T-helper 17 cell (primary cell): Measurements from ENCODE around the gene DNAH7. TPM values are rescaled to one million over a fixed set of nuclear protein-coding genes. Genes with fewer than 3 reads are reported as not detected.

Experiments used
- ATAC-seq: fragments of 150-1000 bp; cut with Tn5 transposase; 2 replicates; pipeline ENCODE4 v1.10.0; 2021; ENCODE audit warnings: mild to moderate bottlenecking, moderate library complexity
- DNase-seq, 3 donors: peaks; one replicate each; pipeline versions ENCODE4 v3.0.0 to v3.0.0-alpha.2; 2020 to 2021
- H3K9me3 ChIP-seq: one replicate; pipeline ENCODE4 v1.7.0; 2013; ENCODE audit warnings: low read length, mild to moderate bottlenecking; ENCODE audit not compliant: control insufficient read depth, poor library complexity, severe bottlenecking
- H3K27ac Mint-ChIP-seq: one replicate; pipeline ENCODE4 v1.8.0; 2022; ENCODE audit warnings: mild to moderate bottlenecking, moderate library complexity, mixed read lengths
- H3K27me3 Mint-ChIP-seq: one replicate; pipeline ENCODE4 v1.8.0; 2022; ENCODE audit warnings: mixed read lengths
- H3K36me3 Mint-ChIP-seq: one replicate; pipeline ENCODE4 v1.8.0; 2022; ENCODE audit warnings: low read depth, mixed read lengths
- H3K4me1 Mint-ChIP-seq: one replicate; pipeline ENCODE4 v1.8.0; 2022; ENCODE audit warnings: mild to moderate bottlenecking, mixed read lengths
- H3K4me3 Mint-ChIP-seq: one replicate; pipeline ENCODE4 v1.8.0; 2022; ENCODE audit warnings: mild to moderate bottlenecking, moderate library complexity, mixed read lengths
- total RNA-seq, 4 donors: library from RNA in 2 of 4; stranded (reverse) in 2 of 4; gene quantifications; one replicate each; pipeline ENCODE4 v1.2.3 and lab custom pipeline; 2022 to 2026

The DNAH7 gene
- total RNA-seq, 2 donors from 2014 or later = 0.37 TPM; not detected in 1

GRCh38 chr2:195782156-195782555 lies 286.5 kb downstream of the DNAH7 start:
- Mint-ChIP-seq H3K4me3 (no peak overlapping the region), H3K4me1 (no peaks in the 10 kb centered on the region), H3K27ac (no peak overlapping the region), H3K27me3 (peaks cover 2% of the 10 kb centered on the region), H3K36me3 (no peaks in the 10 kb centered on the region)
- DNase-seq (no peak), ATAC-seq (no peak)
- no peaks in the 10 kb centered on the region for H3K9me3 ChIP-seq

DNA sequence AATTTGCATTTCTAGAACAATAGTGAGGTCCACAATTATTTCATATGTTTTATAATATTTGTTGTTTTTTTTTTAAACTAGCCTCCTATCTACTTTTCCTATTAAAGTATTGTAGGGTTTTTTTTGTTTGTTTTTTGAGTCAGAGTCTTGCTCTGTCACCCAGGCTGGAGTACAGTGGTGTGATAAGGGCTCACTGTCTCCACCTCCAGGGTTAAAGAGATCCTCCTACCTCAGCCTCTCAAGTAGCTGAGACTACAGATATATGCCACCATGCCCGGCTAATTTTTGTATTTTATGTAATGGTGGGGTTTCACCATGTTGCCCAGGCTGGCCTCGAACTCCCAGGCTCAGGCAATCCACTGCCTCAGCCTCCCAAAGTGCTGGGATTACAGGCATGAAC lies 289.1 kb downstream of the DNAH7 start:
- Mint-ChIP-seq H3K36me3 (no peaks in the 10 kb centered on the region), H3K4me3 (no peak overlapping the region), H3K4me1 (no peaks in the 10 kb centered on the region), H3K27me3 (no peaks in the 10 kb centered on the region), H3K27ac (no peak overlapping the region)
- no peak for ATAC-seq
- no peaks in the 10 kb centered on the region for H3K9me3 ChIP-seq
- DNase-seq = no peak

GRCh38 chr2:195769975-195770374 lies 298.7 kb downstream of the DNAH7 start:
- no peaks in the 10 kb centered on the region for H3K4me1 Mint-ChIP-seq
- ATAC-seq = no peak

DNA sequence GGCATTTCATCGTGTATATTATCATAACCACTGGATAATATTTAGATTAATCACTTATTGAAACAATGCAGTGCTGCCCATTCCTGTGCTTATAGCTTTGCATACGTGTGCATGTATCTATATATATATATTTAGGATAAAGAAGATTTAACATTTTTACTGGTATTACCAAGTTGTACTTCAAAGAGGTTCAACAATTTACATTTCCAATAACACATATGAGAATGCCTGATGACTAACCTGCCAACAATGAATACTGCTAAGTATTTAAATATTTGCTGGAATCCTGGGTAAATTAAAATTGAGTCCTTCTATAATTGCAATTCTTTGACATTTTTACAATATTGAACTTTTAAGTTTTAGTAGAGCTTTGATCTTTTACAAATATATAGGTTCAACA lies 300.2 kb downstream of the DNAH7 start:
- H3K27ac Mint-ChIP-seq = no peak overlapping the region
- ATAC-seq (no peak), DNase-seq (no peak)
- no peaks in the 10 kb centered on the region for H3K27me3 Mint-ChIP-seq
- H3K4me3 Mint-ChIP-seq = no peak overlapping the region
- no peaks in the 10 kb centered on the region for H3K9me3 ChIP-seq
- H3K36me3 Mint-ChIP-seq = no peaks in the 10 kb centered on the region
- H3K4me1 Mint-ChIP-seq = no peaks in the 10 kb centered on the region

More at GRCh38 chr2:195769975-195770374, 298.7 kb downstream of the DNAH7 start:
- Mint-ChIP-seq H3K4me3 (no peak overlapping the region), H3K36me3 (no peaks in the 10 kb centered on the region), H3K27ac (no peak overlapping the region), H3K27me3 (no peaks in the 10 kb centered on the region)
- no peaks in the 10 kb centered on the region for H3K9me3 ChIP-seq
- no peak for DNase-seq

GRCh38 chr2:195766691-195767090 lies 301.9 kb downstream of the DNAH7 start:
- no peaks in the 10 kb centered on the region for H3K36me3 Mint-ChIP-seq
- H3K27ac Mint-ChIP-seq = no peak overlapping the region
- H3K9me3 ChIP-seq = no peaks in the 10 kb centered on the region
- no peak for ATAC-seq
- no peaks in the 10 kb centered on the region for H3K4me1 Mint-ChIP-seq
- no peak for DNase-seq
- H3K27me3 Mint-ChIP-seq = no peaks in the 10 kb centered on the region
- H3K4me3 Mint-ChIP-seq = no peak overlapping the region

DNA sequence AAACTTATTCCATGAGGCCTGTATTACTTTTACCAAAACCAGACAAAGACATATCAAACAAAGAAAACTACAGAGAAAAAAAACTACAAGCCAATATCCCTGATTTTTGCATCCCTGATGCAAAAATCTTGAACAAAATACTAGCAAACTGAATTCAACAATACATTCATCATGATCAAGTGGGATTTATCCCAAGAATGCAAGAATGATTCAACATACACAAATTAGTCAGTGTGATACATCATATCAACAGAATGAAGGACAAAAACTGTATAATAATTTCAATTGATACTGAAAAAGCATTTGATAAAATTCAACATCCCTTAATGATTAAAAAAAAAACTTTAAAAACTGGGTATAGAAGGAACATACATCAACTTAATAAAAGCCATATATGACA lies 304.8 kb downstream of the DNAH7 start:
- no peak for ATAC-seq
- no peak overlapping the region for H3K4me3 Mint-ChIP-seq
- no peaks in the 10 kb centered on the region for H3K36me3 Mint-ChIP-seq
- H3K4me1 Mint-ChIP-seq = no peaks in the 10 kb centered on the region
- H3K9me3 ChIP-seq = peaks cover 3% of the 10 kb centered on the region
- DNase-seq = no peak
- no peaks in the 10 kb centered on the region for H3K27me3 Mint-ChIP-seq
- H3K27ac Mint-ChIP-seq = no peak overlapping the region

- H3K36me3 Mint-ChIP-seq = no peaks in the 10 kb centered on the region
- DNase-seq (no peak), ATAC-seq (no peak)
- H3K9me3 ChIP-seq = peaks cover 3% of the 10 kb centered on the region
- no peak overlapping the region for H3K27ac Mint-ChIP-seq
- H3K4me3 Mint-ChIP-seq = no peak overlapping the region
- no peaks in the 10 kb centered on the region for H3K27me3 Mint-ChIP-seq
- H3K4me1 Mint-ChIP-seq = no peaks in the 10 kb centered on the region
These were observed 308.8 kb downstream of the DNAH7 start for GRCh38 chr2:195759877-195760276.

- H3K9me3 ChIP-seq = peaks cover 3% of the 10 kb centered on the region
- ATAC-seq (no peak), DNase-seq (no peak)
- Mint-ChIP-seq H3K4me3 (no peak overlapping the region), H3K27ac (no peak overlapping the region), H3K36me3 (no peaks in the 10 kb centered on the region), H3K27me3 (no peaks in the 10 kb centered on the region), H3K4me1 (no peaks in the 10 kb centered on the region)
These were observed 309.8 kb downstream of the DNAH7 start for GRCh38 chr2:195758846-195759245.

GRCh38 chr2:195756218-195756942 lies 312.3 kb downstream of the DNAH7 start:
- no peaks in the 10 kb centered on the region for H3K4me1 Mint-ChIP-seq
- H3K4me3 Mint-ChIP-seq = no peak overlapping the region
- no peaks in the 10 kb centered on the region for H3K36me3 Mint-ChIP-seq
- H3K27me3 Mint-ChIP-seq = no peaks in the 10 kb centered on the region
- H3K9me3 ChIP-seq = peaks cover 3% of the 10 kb centered on the region
- no peak for ATAC-seq
- no peak overlapping the region for H3K27ac Mint-ChIP-seq
- DNase-seq = no peak

DNA sequence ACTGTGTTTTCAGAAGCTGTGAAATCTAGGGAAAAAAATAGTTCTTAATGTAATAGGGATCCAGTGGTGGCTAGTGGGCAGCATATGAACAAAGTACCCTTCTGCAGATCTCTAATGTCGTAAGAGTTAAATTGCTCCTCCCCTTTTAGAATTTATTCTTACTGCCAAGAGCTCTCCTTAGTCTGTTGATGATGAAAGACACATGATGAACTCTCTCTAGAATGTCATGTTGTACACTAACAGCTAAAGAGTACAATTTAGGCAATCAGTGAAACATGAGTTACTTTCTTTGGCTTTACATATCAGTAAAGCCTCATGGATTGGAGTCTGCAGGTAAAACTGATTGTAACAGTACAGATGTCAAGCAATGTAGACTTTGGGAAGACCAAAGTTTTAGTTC lies 327.4 kb downstream of the DNAH7 start:
- Mint-ChIP-seq H3K27me3 (no peaks in the 10 kb centered on the region), H3K27ac (no peak overlapping the region), H3K36me3 (peaks cover 4% of the 10 kb centered on the region), H3K4me3 (no peak overlapping the region), H3K4me1 (no peaks in the 10 kb centered on the region)
- H3K9me3 ChIP-seq = no peaks in the 10 kb centered on the region
- DNase-seq (no peak), ATAC-seq (no peak)

- Mint-ChIP-seq H3K27me3 (no peaks in the 10 kb centered on the region), H3K4me1 (no peaks in the 10 kb centered on the region), H3K36me3 (peaks cover 8% of the 10 kb centered on the region), H3K4me3 (no peak overlapping the region), H3K27ac (no peak overlapping the region)
- no peaks in the 10 kb centered on the region for H3K9me3 ChIP-seq
- ATAC-seq = no peak
- no peak for DNase-seq
These were observed 330.9 kb downstream of the DNAH7 start for GRCh38 chr2:195737511-195738325.

GRCh38 chr2:195735347-195735746 lies 333.3 kb downstream of the DNAH7 start:
- Mint-ChIP-seq H3K36me3 (peaks cover 16% of the 10 kb centered on the region), H3K27ac (no peak overlapping the region), H3K27me3 (no peaks in the 10 kb centered on the region), H3K4me1 (no peaks in the 10 kb centered on the region), H3K4me3 (no peak overlapping the region)
- no peak for DNase-seq
- no peaks in the 10 kb centered on the region for H3K9me3 ChIP-seq
- ATAC-seq = no peak

DNA sequence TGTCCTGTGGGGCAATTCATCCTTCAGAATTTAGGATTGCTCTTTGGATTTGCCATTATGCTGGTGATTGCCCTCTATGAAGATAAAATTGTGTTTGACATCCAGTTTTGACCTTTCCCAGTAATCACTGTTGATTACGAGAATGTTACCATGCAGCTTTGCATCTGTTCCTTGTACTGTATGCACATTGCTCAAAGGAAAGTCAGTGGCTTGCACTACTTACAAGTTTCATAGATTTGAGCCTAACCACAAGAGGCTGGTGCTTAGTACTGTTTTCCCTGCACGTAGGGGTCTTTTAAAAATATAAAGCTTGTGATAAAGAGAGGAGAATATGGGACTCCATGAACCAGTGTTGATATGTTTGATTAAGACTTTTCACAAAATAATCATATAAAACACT lies 333.7 kb downstream of the DNAH7 start:
- H3K36me3 Mint-ChIP-seq = peaks cover 16% of the 10 kb centered on the region
- H3K4me1 Mint-ChIP-seq = no peaks in the 10 kb centered on the region
- no peak overlapping the region for H3K27ac Mint-ChIP-seq
- ATAC-seq (no peak), DNase-seq (no peak)
- H3K4me3 Mint-ChIP-seq = no peak overlapping the region
- no peaks in the 10 kb centered on the region for H3K27me3 Mint-ChIP-seq
- H3K9me3 ChIP-seq = no peaks in the 10 kb centered on the region

- Mint-ChIP-seq H3K27me3 (no peaks in the 10 kb centered on the region), H3K4me1 (no peaks in the 10 kb centered on the region), H3K36me3 (peaks cover 16% of the 10 kb centered on the region), H3K27ac (no peak overlapping the region), H3K4me3 (no peak overlapping the region)
- DNase-seq (no peak), ATAC-seq (no peak)
- no peaks in the 10 kb centered on the region for H3K9me3 ChIP-seq
These were observed 334.2 kb downstream of the DNAH7 start for GRCh38 chr2:195734395-195734794.
